ENCODE measurements around the gene ALCAM. TPM values are rescaled to one million over a fixed set of nuclear protein-coding genes. Genes with fewer than 3 reads are reported as not detected.

ALCAM gene
- total RNA-seq, 1 experiment from 2014 or later, result 98.4 TPM

GRCh38 chr3:105352976-105353375 lies 13.7 kb upstream of the ALCAM start:
- H3K27me3 Mint-ChIP-seq (ENCODE audit: insufficient read depth, unreplicated experiment), result no peaks in the 10 kb centered on the region
- H3K4me1 Mint-ChIP-seq (ENCODE audit: insufficient read depth, unreplicated experiment), result peaks cover 55% of the 10 kb centered on the region
- no peak for DNase-seq (ENCODE audit: unreplicated experiment)
- H3K4me3 Mint-ChIP-seq (ENCODE audit: unreplicated experiment), result no peak overlapping the region
- H3K9me3 Mint-ChIP-seq (ENCODE audit: unreplicated experiment), result peaks cover 7% of the 10 kb centered on the region
- intact Hi-C loops (cut with micrococcal nuclease), result no loop called here
- CTCF ChIA-PET, result no interaction called here
- no TSS peak for BruUV-seq (replicated peaks)
- no peaks in the 10 kb centered on the region for H3K36me3 Mint-ChIP-seq (ENCODE audit: insufficient read depth, unreplicated experiment)
- POLR2A ChIA-PET, result no interaction called here
- TF ChIP-seq CTCF (IDR thresholded peaks at IDR 0.05; ENCODE audit: unreplicated experiment), result no peak
- H3K27ac Mint-ChIP-seq (ENCODE audit: low read depth, unreplicated experiment), result no peak overlapping the region

- Mint-ChIP-seq H3K27ac (ENCODE audit: low read depth, unreplicated experiment) (peak overlapping the region; percentile 21), H3K27me3 (ENCODE audit: insufficient read depth, unreplicated experiment) (no peaks in the 10 kb centered on the region), H3K9me3 (ENCODE audit: unreplicated experiment) (peaks cover 7% of the 10 kb centered on the region), H3K36me3 (ENCODE audit: insufficient read depth, unreplicated experiment) (no peaks in the 10 kb centered on the region), H3K4me1 (ENCODE audit: insufficient read depth, unreplicated experiment) (peaks cover 55% of the 10 kb centered on the region), H3K4me3 (ENCODE audit: unreplicated experiment) (no peak overlapping the region)
- ChIA-PET CTCF (no interaction called here), POLR2A (no interaction called here)
- no TSS peak for BruUV-seq (replicated peaks)
- TF ChIP-seq CTCF (IDR thresholded peaks at IDR 0.05; ENCODE audit: unreplicated experiment), result no peak
- intact Hi-C loops (cut with micrococcal nuclease), result no loop called here
- DNase-seq (ENCODE audit: unreplicated experiment), result no peak
Measured at GRCh38 chr3:105353485-105354161, 13.1 kb upstream of the ALCAM start.

GRCh38 chr3:105354429-105354828 lies 12.3 kb upstream of the ALCAM start:
- Mint-ChIP-seq H3K4me1 (ENCODE audit: insufficient read depth, unreplicated experiment) (peaks cover 57% of the 10 kb centered on the region), H3K4me3 (ENCODE audit: unreplicated experiment) (no peak overlapping the region), H3K27me3 (ENCODE audit: insufficient read depth, unreplicated experiment) (no peaks in the 10 kb centered on the region), H3K36me3 (ENCODE audit: insufficient read depth, unreplicated experiment) (no peaks in the 10 kb centered on the region), H3K27ac (ENCODE audit: low read depth, unreplicated experiment) (peak overlapping the region; percentile 21), H3K9me3 (ENCODE audit: unreplicated experiment) (peaks cover 7% of the 10 kb centered on the region)
- intact Hi-C loops (cut with micrococcal nuclease), result no loop called here
- TF ChIP-seq CTCF (IDR thresholded peaks at IDR 0.05; ENCODE audit: unreplicated experiment), result no peak
- no TSS peak for BruUV-seq (replicated peaks)
- ChIA-PET POLR2A (no interaction called here), CTCF (interaction anchor here (0.6 to 1.0 kb wide), 2 partner anchors 148 to 726 kb away, joined by 3 read pairs; no protein-coding TSS in a partner anchor)
- DNase-seq (ENCODE audit: unreplicated experiment), result no peak

GRCh38 chr3:105355408-105356061 lies 11.2 kb upstream of the ALCAM start:
- intact Hi-C loops (cut with micrococcal nuclease), result no loop called here
- TF ChIP-seq CTCF (IDR thresholded peaks at IDR 0.05; ENCODE audit: unreplicated experiment), result no peak
- H3K4me1 Mint-ChIP-seq (ENCODE audit: insufficient read depth, unreplicated experiment), result peaks cover 53% of the 10 kb centered on the region
- ChIA-PET CTCF (interaction anchor here (0.7 to 2.8 kb wide), 3 partner anchors 10 to 1640 kb away, joined by 3 to 14 read pairs (median 3); partner anchors contain the start of gene ALCAM), POLR2A (no interaction called here)
- H3K36me3 Mint-ChIP-seq (ENCODE audit: insufficient read depth, unreplicated experiment), result no peaks in the 10 kb centered on the region
- peak; percentile 49 for DNase-seq (ENCODE audit: unreplicated experiment)
- H3K4me3 Mint-ChIP-seq (ENCODE audit: unreplicated experiment), result no peak overlapping the region
- H3K27ac Mint-ChIP-seq (ENCODE audit: low read depth, unreplicated experiment), result peak overlapping the region; percentile 2
- no peaks in the 10 kb centered on the region for H3K27me3 Mint-ChIP-seq (ENCODE audit: insufficient read depth, unreplicated experiment)
- peaks cover 7% of the 10 kb centered on the region for H3K9me3 Mint-ChIP-seq (ENCODE audit: unreplicated experiment)
- BruUV-seq (replicated peaks), result no TSS peak

Data from MCF 10A (cell line).